Small intestine (tissue), 7 donors: Measurements from ENCODE around the gene SUN5. TPM values are rescaled to one million over a fixed set of nuclear protein-coding genes. Genes with fewer than 3 reads are reported as not detected.

ENCODE experiments used
- DNase-seq, 2 donors: peaks; one replicate each; pipeline versions ENCODE4 v3.0.0 to v3.0.0-alpha.2; 2013
- FAIRE-seq: peaks from 2 replicates; lab custom pipeline; 2012; peaks lifted over from hg19 to GRCh38; lab: Jason Lieb, UNC
- H3K27ac ChIP-seq, 3 donors: one replicate each; pipeline ENCODE4 v1.5.1; 2013; ENCODE audit warnings: low read length in 2 of 3, mild to moderate bottlenecking in 2 of 3, control low read depth in 1 of 3, inconsistent platforms in 1 of 3, low read depth in 1 of 3, moderate library complexity in 1 of 3
- H3K27me3 ChIP-seq, 3 donors: one replicate each; pipeline ENCODE4 v1.6.1; 2013; ENCODE audit warnings: low read length in 3 of 3, inconsistent platforms in 1 of 3; ENCODE audit not compliant: control insufficient read depth in 3 of 3, insufficient read depth in 3 of 3
- H3K36me3 ChIP-seq, 3 donors: one replicate each; pipeline ENCODE4 v1.6.1; 2013; ENCODE audit warnings: low read length in 3 of 3, inconsistent platforms in 1 of 3, low read depth in 1 of 3, mild to moderate bottlenecking in 1 of 3, moderate library complexity in 1 of 3; ENCODE audit not compliant: control insufficient read depth in 3 of 3, insufficient read depth in 2 of 3
- H3K4me1 ChIP-seq, 3 donors: one replicate each; pipeline ENCODE4 v1.6.1; 2013; ENCODE audit warnings: low read length in 2 of 3, inconsistent platforms in 1 of 3, low read depth in 1 of 3, mild to moderate bottlenecking in 1 of 3, moderate library complexity in 1 of 3; ENCODE audit not compliant: control insufficient read depth in 3 of 3, insufficient read depth in 2 of 3
- H3K4me3 ChIP-seq, 3 donors: one replicate each; pipeline ENCODE4 v1.5.1; 2013; ENCODE audit warnings: low read length in 3 of 3, control low read depth in 1 of 3, inconsistent platforms in 1 of 3, low read depth in 1 of 3, mild to moderate bottlenecking in 1 of 3, moderate library complexity in 1 of 3
- H3K9me3 ChIP-seq, 2 donors: one replicate each; pipeline ENCODE4 v1.6.1; 2013; ENCODE audit warnings: low read depth in 1 of 2, low read length in 1 of 2; ENCODE audit not compliant: control insufficient read depth in 2 of 2, insufficient read depth in 1 of 2
- WGBS, 3 donors: extraction: QIAGEN DNeasy Blood & Tissue Kit; methylation state at CpG; one replicate each; pipeline ENCODE4 v1.1.7; 2013; 5-methylcytosine and 5-hydroxymethylcytosine counted together
- polyA plus RNA-seq, 4 donors: library from polyadenylated mRNA; stranded (reverse) in 3 of 4; unstranded in 1 of 4; fragments of 200-250 nt in 3 of 4; fragments of 120-200 nt in 1 of 4; gene quantifications; one replicate each; pipeline versions ENCODE4 v1.2.1 to v1.2.3, GENCODE V29; 2013
- donor health status: healthy with polysubstance abuse.
- donor health status: control.
- donor health status: control.
- donor health status: Bipolar disorder and iron deficiency.
- donor health status: healthy.

Gene SUN5
- polyA plus RNA-seq, 4 donors: not detected

- no peak overlapping the region for H3K27ac ChIP-seq
- no peak overlapping the region for H3K4me3 ChIP-seq
- no peaks in the 10 kb centered on the region for H3K36me3 ChIP-seq
- H3K4me1 ChIP-seq: no peaks in the 10 kb centered on the region
- H3K9me3 ChIP-seq: no peaks in the 10 kb centered on the region
- H3K27me3 ChIP-seq: no peaks in the 10 kb centered on the region
- peak in 1 of 2 donors; percentile 32 for DNase-seq
- no peak for FAIRE-seq
- 43 to 70% (median 65%) methylated on average over 1 of the region's 1 CpG for WGBS, 3 donors
These were observed 20.0 kb upstream of the SUN5 start for GRCh38 chr20:33024243-33024560.

GRCh38 chr20:33023439-33024242 is 19.4 kb upstream of the SUN5 start:
- DNase-seq (no peak), FAIRE-seq (no peak)
- Histone ChIP-seq H3K27ac (no peak overlapping the region), H3K36me3 (no peaks in the 10 kb centered on the region), H3K4me1 (no peaks in the 10 kb centered on the region), H3K27me3 (no peaks in the 10 kb centered on the region), H3K9me3 (no peaks in the 10 kb centered on the region), H3K4me3 (no peak overlapping the region)
- WGBS, 3 donors: 61 to 69% (median 63%) methylated on average over 6 of the region's 6 CpGs

DNA sequence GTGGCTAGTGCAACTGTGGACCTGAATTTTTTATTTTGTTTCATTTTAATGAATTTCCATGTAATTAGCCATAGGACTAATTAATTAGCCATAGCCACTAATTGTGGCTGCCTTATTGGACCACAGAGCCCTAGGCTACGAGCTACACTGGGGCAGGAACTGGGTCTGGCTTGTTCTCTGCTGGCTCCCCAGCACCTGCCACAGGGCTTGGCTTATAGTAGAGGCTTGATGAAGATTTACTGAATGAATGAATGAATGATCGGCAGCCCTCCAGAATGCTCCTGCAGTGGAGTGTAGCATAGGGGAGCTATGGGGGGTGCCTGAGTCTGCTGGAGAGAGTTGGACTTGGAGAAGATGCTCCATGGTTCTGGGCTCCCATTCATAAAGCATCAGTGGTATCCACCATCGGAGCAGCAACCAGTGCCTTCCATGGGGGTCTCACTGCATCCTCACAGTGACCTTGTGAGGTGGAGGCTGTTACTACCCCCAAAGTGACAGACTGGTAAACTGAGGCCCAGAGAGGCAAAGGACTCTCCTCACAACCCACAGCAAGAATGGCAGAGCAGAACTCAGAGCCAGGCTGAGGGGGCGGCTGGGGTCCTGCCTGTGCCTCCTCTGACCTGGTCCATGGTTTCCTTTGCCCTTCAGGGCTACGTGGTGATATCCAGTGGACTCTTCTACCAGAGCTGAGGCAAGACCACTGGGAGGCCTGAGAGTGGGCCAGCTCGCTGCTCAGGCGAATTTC is 18.6 kb upstream of the SUN5 start:
- Histone ChIP-seq H3K4me1 (no peaks in the 10 kb centered on the region), H3K9me3 (no peaks in the 10 kb centered on the region), H3K27me3 (no peaks in the 10 kb centered on the region), H3K4me3 (no peak overlapping the region), H3K27ac (no peak overlapping the region), H3K36me3 (no peaks in the 10 kb centered on the region)
- FAIRE-seq (no peak), DNase-seq (no peak)
- 58 to 81% (median 66%) methylated on average over 7 of the region's 7 CpGs for WGBS, 3 donors

DNA sequence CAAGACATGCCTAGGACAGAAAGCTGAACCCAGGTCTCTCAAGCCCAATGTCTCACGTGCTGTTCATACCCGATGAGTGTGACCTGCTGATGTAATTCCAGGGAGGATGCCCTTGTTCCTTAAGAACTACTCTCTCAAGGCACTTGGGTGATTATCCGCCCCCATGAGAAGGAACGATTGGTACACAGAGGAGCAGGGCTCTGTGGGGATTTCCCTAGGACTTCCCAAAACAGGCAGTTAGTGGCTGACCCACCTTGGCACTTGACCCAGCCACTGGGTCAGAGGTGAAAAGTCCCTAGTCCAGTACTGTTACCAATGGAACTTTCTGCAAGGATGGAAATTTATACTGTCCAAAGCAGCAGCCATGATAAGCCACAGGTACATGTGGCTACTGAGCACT is 18.1 kb upstream of the SUN5 start:
- WGBS, 3 donors: 47 to 68% (median 55%) methylated on average over 4 of the region's 4 CpGs
- Histone ChIP-seq H3K36me3 (no peaks in the 10 kb centered on the region), H3K9me3 (no peaks in the 10 kb centered on the region), H3K4me3 (no peak overlapping the region), H3K27me3 (no peaks in the 10 kb centered on the region), H3K27ac (no peak overlapping the region), H3K4me1 (no peaks in the 10 kb centered on the region)
- FAIRE-seq (no peak), DNase-seq (no peak)

DNA sequence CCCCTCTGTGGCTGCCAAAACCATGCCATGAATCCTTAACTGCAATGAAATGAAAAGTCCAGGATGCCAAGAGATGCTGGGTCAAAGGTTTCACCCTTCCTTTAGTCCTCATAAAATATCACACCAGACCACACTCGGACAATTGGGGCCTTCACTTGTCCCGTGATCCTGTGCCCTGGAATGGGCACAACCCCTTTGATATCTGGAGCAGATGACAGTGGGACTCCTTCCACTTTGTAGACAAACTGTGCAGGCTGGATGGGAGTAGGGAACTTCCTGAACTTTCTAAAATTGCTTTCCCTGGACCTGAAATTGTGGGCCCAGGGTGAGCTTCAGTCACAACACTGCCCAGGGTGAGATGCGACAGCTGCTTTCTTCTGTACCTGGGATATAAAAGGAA is 17.6 kb upstream of the SUN5 start:
- Histone ChIP-seq H3K4me3 (no peak overlapping the region), H3K36me3 (no peaks in the 10 kb centered on the region), H3K4me1 (no peaks in the 10 kb centered on the region), H3K9me3 (no peaks in the 10 kb centered on the region), H3K27me3 (no peaks in the 10 kb centered on the region), H3K27ac (no peak overlapping the region)
- no peak for FAIRE-seq
- DNase-seq: no peak
- 51 to 72% (median 62%) methylated on average over 3 of the region's 3 CpGs for WGBS, 3 donors

DNA sequence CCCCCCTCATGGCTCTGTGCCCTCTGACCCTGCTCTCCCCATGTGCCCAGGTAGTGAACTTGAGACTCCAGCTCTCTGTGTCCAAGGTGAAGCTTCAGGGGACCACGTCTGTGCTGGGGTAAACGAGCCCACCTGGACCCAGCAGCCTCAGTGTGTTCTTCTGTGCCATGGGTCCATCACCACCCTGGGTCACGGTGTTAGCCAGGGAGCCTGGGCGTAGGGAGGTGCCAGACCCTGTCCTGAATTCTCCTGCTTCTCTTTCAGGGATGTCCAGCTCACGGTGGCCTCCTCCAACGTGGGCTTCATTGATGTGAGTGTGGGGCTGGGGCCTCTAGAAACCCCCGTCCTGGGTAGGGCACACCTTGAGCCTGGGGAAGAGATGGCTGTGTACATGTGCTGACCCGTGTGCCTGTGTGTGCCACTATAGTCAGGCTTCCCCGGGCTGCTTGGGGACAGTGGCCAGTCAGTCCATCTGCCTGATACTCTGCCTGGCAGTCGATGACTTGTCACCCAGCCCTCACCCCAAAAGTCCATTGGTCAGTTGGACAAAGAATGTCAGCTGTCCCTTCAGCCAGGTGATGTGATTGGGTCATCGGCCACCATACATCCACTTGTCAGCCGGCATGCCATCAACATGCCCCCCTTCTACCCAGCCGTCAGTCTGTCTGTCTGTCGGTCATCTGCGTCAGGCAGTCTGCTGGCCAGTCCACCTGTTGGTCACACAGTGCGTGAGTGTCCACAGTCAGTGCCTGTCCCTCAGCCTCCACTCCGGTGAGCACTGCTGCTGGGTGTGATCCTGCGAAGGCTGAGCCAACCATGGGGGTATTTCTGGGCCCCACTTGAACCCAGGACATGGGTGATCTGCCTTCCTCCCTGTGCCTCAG is 16.3 kb upstream of the SUN5 start:
- FAIRE-seq: no peak
- 77 to 88% (median 83%) methylated on average over 18 of the region's 18 CpGs for WGBS, 3 donors

GRCh38 chr20:33019465-33020277 is 15.4 kb upstream of the SUN5 start:
- Histone ChIP-seq H3K4me1 (no peaks in the 10 kb centered on the region), H3K9me3 (no peaks in the 10 kb centered on the region), H3K36me3 (no peaks in the 10 kb centered on the region), H3K27me3 (no peaks in the 10 kb centered on the region), H3K27ac (no peak overlapping the region), H3K4me3 (no peak overlapping the region)
- FAIRE-seq (no peak), DNase-seq (no peak)
- 72 to 84% (median 82%) methylated on average over 23 of the region's 23 CpGs for WGBS, 3 donors

More for the DNA sequence above, 16.3 kb upstream of the SUN5 start:
- Histone ChIP-seq H3K4me3 (no peak overlapping the region), H3K27ac (no peak overlapping the region), H3K4me1 (no peaks in the 10 kb centered on the region), H3K27me3 (no peaks in the 10 kb centered on the region), H3K36me3 (no peaks in the 10 kb centered on the region), H3K9me3 (no peaks in the 10 kb centered on the region)
- DNase-seq: no peak
